Measurements from ENCODE around the gene SLC35G2.
"Not testable (repeated sequence)": the region's sequence is repeated elsewhere in the genome, so short reads cannot be mapped to it uniquely, and the experiment has no call there.

SLC35G2 gene

DNA sequence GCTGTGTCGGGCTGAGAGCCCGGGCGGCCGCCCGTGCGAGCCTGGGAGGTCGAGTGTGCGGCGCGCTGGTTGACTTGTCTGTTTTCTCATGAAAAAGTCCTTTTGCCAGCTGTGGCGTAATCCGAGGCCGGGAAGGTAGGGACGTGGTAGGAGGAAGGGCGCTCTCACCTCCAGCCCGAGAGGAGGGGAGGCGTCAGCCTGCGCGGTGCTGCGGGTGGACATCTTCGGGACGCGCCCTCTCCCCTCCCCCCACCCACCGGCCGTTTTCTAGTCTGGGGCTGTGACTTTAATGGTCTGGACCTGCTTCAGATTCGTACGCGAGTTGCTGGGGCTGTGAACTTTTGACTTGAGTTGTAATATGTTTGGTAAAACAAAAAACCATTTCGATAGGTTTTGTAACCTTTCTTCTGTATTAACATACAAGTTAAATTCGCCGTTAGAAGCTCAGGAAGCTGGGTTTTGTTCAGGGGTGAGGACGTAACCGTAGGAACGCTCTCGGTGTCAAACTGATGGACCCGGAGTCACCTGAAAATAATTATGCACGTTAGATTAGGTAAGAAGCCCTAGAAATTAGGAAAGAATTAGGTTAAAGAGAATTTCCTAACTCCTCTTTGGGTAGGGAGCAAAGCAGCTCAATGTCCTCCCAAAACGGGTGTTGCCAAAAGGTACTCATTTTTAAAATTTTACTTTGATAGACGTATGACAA, 43.8 kb downstream of the SLC35G2 start:
- Histone ChIP-seq H3K4me1 (ENCODE audit: insufficient read depth, insufficient read length) (no peaks in the 10 kb centered on the region), H3K4me3 (ENCODE audit: insufficient read length, low read depth) (peak overlapping the region; percentile 97), H3K27me3 (ENCODE audit: insufficient read depth, insufficient read length) (no peaks in the 10 kb centered on the region), H3K36me3 (ENCODE audit: insufficient read depth, insufficient read length, low read length) (peaks cover 8% of the 10 kb centered on the region), H3K9me3 (ENCODE audit: insufficient read depth, low read length) (no peaks in the 10 kb centered on the region), H3K9ac (ENCODE audit: insufficient read length, low read depth) (peak overlapping the region; percentile 96)
- peak; percentile 40 for DNase-seq (ENCODE audit: low read depth, low spot score)
- TF ChIP-seq ZNF274 (IDR thresholded peaks at IDR 0.05; ENCODE audit: low read depth, low read length) (no peak), YY1 (IDR thresholded peaks at IDR 0.05; ENCODE audit: insufficient read depth, insufficient read length) (no peak), SUZ12 (IDR thresholded peaks at IDR 0.05; ENCODE audit: extremely low read depth, insufficient read depth, insufficient read length) (no peak)

DNA sequence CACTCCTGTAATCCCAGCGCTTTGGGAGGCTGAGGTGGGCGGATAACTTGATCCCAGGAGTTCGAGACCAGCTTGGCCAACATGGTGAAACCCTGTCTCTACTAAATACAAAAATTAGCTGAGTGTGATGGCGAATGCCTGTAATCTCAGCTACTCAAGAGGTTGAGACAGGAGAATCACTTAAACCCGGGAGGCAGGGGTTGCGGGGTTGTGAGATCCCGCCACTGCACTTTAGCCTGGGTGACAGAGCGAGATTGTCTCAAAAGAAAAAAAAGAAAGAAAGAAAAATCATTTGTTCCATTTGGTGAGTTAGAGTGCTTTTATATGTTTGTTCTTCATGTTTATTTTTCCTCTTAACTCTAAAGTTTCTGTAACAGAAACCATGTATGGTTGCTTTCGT, 50.4 kb downstream of the SLC35G2 start:
- Histone ChIP-seq H3K27me3 (ENCODE audit: insufficient read depth, insufficient read length) (no peaks in the 10 kb centered on the region), H3K4me3 (ENCODE audit: insufficient read length, low read depth) (no peak overlapping the region), H3K4me1 (ENCODE audit: insufficient read depth, insufficient read length) (no peaks in the 10 kb centered on the region), H3K9me3 (ENCODE audit: insufficient read depth, low read length) (peaks cover 14% of the 10 kb centered on the region; the same call in 1 of the 2 replicates), H3K9ac (ENCODE audit: insufficient read length, low read depth) (no peak overlapping the region), H3K36me3 (ENCODE audit: insufficient read depth, insufficient read length, low read length) (peaks cover 40% of the 10 kb centered on the region)
- DNase-seq (ENCODE audit: low read depth, low spot score): no peak
- TF ChIP-seq ZNF274 (IDR thresholded peaks at IDR 0.05; ENCODE audit: low read depth, low read length) (no peak), SUZ12 (IDR thresholded peaks at IDR 0.05; ENCODE audit: extremely low read depth, insufficient read depth, insufficient read length) (no peak), YY1 (IDR thresholded peaks at IDR 0.05; ENCODE audit: insufficient read depth, insufficient read length) (no peak)

DNA sequence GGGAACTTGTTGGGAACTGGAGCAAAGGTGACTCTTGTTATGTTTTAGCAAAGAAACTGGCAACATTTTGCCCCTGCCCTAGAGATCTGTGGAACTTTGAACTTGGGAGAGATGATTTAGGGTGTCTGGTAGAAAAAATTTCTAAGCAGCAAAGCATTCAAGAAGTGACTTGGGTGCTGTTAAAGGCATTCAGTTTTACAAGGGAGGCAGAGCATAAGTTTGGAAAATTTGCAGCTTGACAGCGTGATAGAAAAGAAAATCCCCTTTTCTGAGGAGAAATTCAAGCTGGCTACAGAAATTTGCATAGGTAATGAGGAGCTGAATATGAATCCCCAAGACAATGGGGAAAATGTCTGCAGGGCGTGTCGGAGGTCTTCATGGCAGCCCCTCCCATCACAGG, 53.3 kb downstream of the SLC35G2 start:
- Histone ChIP-seq H3K36me3 (ENCODE audit: insufficient read depth, insufficient read length, low read length) (peaks cover 40% of the 10 kb centered on the region), H3K9me3 (ENCODE audit: insufficient read depth, low read length) (peaks cover 14% of the 10 kb centered on the region; the same call in 1 of the 2 replicates)

DNA sequence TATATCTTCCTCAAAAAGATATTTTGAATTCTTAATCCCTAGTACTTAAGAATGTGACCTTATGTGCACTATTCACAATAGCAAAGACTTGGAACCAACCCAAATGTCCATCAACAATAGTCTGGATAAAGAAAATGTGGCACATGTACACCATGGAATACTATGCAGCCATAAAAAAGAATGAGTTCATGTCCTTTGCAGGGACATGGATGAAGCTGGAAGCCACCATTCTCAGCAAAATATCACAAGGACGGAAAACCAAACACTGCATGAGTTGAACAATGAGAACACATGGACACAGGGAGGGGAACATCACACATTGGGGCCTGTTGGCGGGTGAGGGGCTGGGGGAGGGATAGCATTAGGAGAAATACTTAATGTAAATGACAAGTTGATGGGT, 60.6 kb downstream of the SLC35G2 start:
- H3K27me3 ChIP-seq (ENCODE audit: insufficient read depth, insufficient read length); H3K36me3 ChIP-seq (ENCODE audit: insufficient read depth, insufficient read length, low read length); H3K4me3 ChIP-seq (ENCODE audit: insufficient read length, low read depth); H3K4me1 ChIP-seq (ENCODE audit: insufficient read depth, insufficient read length); H3K9ac ChIP-seq (ENCODE audit: insufficient read length, low read depth); DNase-seq (ENCODE audit: low read depth, low spot score); H3K9me3 ChIP-seq (ENCODE audit: insufficient read depth, low read length): not testable (repeated sequence)

More for the DNA sequence above, 53.3 kb downstream of the SLC35G2 start:
- H3K27me3 ChIP-seq (ENCODE audit: insufficient read depth, insufficient read length); H3K9ac ChIP-seq (ENCODE audit: insufficient read length, low read depth); H3K4me1 ChIP-seq (ENCODE audit: insufficient read depth, insufficient read length); DNase-seq (ENCODE audit: low read depth, low spot score); H3K4me3 ChIP-seq (ENCODE audit: insufficient read length, low read depth): not testable (repeated sequence)

DNA sequence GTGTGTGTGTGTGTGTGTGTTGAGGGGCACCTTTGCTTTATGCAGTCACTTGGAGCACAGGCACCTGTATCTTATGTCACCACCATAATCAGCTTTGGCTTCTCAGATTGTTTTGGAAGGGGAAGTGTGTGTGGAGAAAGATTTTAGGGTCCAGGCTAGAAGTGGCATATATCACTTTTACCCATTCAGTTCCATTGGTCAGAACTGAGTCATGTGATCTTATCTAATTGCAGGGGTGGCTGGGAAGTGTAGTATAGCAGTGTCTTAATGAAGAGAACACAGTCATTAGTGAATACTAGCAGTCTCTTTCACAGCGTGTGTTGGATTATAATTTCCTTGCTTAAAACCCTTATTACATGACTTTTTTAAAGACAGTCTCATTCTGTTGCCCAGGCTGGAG, 63.6 kb downstream of the SLC35G2 start:
- no peak for DNase-seq (ENCODE audit: low read depth, low spot score)
- no peak for TF ChIP-seq SUZ12 (IDR thresholded peaks at IDR 0.05; ENCODE audit: extremely low read depth, insufficient read depth, insufficient read length)
- TF ChIP-seq YY1 (IDR thresholded peaks at IDR 0.05; ENCODE audit: insufficient read depth, insufficient read length): no peak
- no peak for TF ChIP-seq ZNF274 (IDR thresholded peaks at IDR 0.05; ENCODE audit: low read depth, low read length)
- no peaks in the 10 kb centered on the region for H3K27me3 ChIP-seq (ENCODE audit: insufficient read depth, insufficient read length)
- H3K4me1 ChIP-seq (ENCODE audit: insufficient read depth, insufficient read length): no peaks in the 10 kb centered on the region
- no peak overlapping the region for H3K4me3 ChIP-seq (ENCODE audit: insufficient read length, low read depth)
- no peaks in the 10 kb centered on the region for H3K9me3 ChIP-seq (ENCODE audit: insufficient read depth, low read length)
- H3K9ac ChIP-seq (ENCODE audit: insufficient read length, low read depth): no peak overlapping the region
- H3K36me3 ChIP-seq (ENCODE audit: insufficient read depth, insufficient read length, low read length): no peaks in the 10 kb centered on the region

DNA sequence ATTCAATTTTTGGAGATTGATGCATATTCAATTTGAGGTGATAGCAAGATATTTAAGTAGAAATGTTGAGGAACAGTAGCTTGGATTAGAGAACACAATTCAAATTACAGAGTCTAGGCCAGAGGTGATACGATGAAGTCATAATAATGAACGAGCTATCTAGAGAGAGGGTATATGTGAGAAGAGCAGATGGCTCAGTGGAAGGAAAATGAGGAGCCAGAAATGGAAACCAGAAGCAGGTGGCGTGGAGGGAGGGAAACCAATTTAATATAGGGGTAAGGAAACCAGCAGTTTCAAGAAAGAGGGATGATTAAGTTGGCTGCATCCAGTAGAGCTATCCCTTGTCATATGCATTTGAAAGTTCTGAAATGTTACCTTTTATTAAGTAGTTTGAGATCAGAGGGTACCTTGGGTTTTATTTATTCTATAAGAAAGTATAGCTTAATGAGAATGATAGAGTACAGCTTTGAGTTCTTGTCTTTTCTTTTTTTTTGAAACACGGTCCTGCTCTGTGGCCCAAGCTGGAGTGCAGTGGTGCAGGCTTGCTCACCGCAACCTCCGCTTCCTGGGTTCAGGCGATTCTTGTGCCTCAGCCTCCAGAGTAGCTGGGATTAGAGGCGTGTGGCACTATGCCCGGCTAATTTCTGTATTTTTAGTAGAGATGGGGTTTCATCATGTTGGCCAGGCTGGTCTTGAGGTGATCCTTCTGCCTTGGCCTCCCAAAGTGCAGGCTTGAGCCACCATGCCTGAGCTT, 65.2 kb downstream of the SLC35G2 start:
- no peak for DNase-seq (ENCODE audit: low read depth, low spot score)
- no peak overlapping the region for H3K9ac ChIP-seq (ENCODE audit: insufficient read length, low read depth)
- no peak for TF ChIP-seq SUZ12 (IDR thresholded peaks at IDR 0.05; ENCODE audit: extremely low read depth, insufficient read depth, insufficient read length)
- no peak for TF ChIP-seq ZNF274 (IDR thresholded peaks at IDR 0.05; ENCODE audit: low read depth, low read length)
- no peak for TF ChIP-seq YY1 (IDR thresholded peaks at IDR 0.05; ENCODE audit: insufficient read depth, insufficient read length)

DNA sequence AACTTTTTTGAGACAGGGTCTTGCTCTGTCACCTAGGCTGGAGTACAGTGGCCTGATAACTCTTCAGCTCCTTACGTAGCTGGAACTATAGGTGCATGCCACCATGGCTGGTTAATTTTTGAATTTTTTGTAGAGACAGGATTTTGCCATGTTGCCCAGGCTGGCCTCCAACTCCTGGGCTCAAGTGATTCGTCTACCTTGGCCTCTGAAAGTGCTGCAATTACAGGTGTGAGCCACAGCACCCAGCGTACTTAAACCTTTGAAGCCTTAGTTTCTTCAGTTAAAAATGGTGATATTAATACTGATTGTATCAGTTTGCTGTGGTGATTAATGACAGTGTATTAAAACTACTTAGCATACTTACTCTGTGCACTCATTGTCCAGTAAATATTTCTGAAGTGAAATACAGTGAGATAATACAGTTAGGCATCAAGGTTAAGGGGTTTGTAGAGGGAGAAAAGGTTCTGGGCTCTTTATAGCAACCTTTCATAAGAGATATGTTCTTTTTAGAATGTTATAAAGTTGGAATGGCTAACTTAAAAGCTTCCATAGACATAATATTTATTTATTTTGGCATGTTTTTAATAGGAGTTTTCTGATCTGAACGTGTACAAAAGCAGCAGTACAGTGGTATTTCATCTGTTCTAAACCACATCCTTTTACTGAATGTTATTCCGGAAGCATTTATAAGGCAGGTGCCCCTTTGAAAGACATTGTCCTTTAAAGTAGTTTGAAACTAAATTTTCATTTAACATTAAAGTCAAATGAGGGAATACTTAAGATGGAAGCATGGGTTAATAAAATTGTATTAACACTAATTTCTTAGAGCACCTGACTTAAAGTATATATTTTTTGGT, 66.7 kb downstream of the SLC35G2 start:
- TF ChIP-seq ZNF274 (IDR thresholded peaks at IDR 0.05; ENCODE audit: low read depth, low read length): no peak
- no peak for TF ChIP-seq SUZ12 (IDR thresholded peaks at IDR 0.05; ENCODE audit: extremely low read depth, insufficient read depth, insufficient read length)
- no peak for TF ChIP-seq YY1 (IDR thresholded peaks at IDR 0.05; ENCODE audit: insufficient read depth, insufficient read length)
- no peak overlapping the region for H3K9ac ChIP-seq (ENCODE audit: insufficient read length, low read depth)

More for the DNA sequence above, 65.2 kb downstream of the SLC35G2 start:
- Histone ChIP-seq H3K4me1 (ENCODE audit: insufficient read depth, insufficient read length) (no peaks in the 10 kb centered on the region), H3K27me3 (ENCODE audit: insufficient read depth, insufficient read length) (no peaks in the 10 kb centered on the region), H3K4me3 (ENCODE audit: insufficient read length, low read depth) (no peak overlapping the region), H3K9me3 (ENCODE audit: insufficient read depth, low read length) (peaks cover 7% of the 10 kb centered on the region; the same call in 1 of the 2 replicates), H3K36me3 (ENCODE audit: insufficient read depth, insufficient read length, low read length) (no peaks in the 10 kb centered on the region)

More for the DNA sequence above, 66.7 kb downstream of the SLC35G2 start:
- Histone ChIP-seq H3K4me3 (ENCODE audit: insufficient read length, low read depth) (no peak overlapping the region), H3K36me3 (ENCODE audit: insufficient read depth, insufficient read length, low read length) (peaks cover 1% of the 10 kb centered on the region), H3K9me3 (ENCODE audit: insufficient read depth, low read length) (peaks cover 14% of the 10 kb centered on the region), H3K27me3 (ENCODE audit: insufficient read depth, insufficient read length) (no peaks in the 10 kb centered on the region), H3K4me1 (ENCODE audit: insufficient read depth, insufficient read length) (no peaks in the 10 kb centered on the region)
- DNase-seq (ENCODE audit: low read depth, low spot score): no peak

Data from NT2/D1 (cell line).